MG63 (cell line): Measurements from ENCODE around the gene CCDC9. TPM values are rescaled to one million over a fixed set of nuclear protein-coding genes. Genes with fewer than 3 reads are reported as not detected.

Experiments used
- DNase-seq: peaks from one replicate; pipeline ENCODE4 v3.0.0-alpha.2; 2020
- H3K27me3 ChIP-seq: fragments of 250-450 bp; sonication (Bioruptor Pico); 2 replicates; pipeline ENCODE4 v1.5.1; 2020; ENCODE audit warnings: mild to moderate bottlenecking, moderate library complexity
- H3K36me3 ChIP-seq: fragments of 250-450 bp; sonication (Bioruptor Pico); 2 replicates; pipeline ENCODE4 v1.5.1; 2020; ENCODE audit warnings: mild to moderate bottlenecking, moderate library complexity
- H3K4me3 ChIP-seq: fragments of 250-450 bp; sonication (Bioruptor Pico); 2 replicates; pipeline ENCODE4 v1.5.1; 2020; ENCODE audit warnings: mild to moderate bottlenecking, moderate library complexity
- H3K9me3 ChIP-seq: fragments of 250-450 bp; sonication (Bioruptor Pico); 2 replicates; pipeline ENCODE4 v1.5.1; 2020; ENCODE audit warnings: mild to moderate bottlenecking, moderate library complexity
- total RNA-seq: library from RNA; depleted of rRNA; stranded (reverse); fragments of >200 nt; shearing (Covaris generic); gene quantifications from 2 replicates; pipeline ENCODE4 v1.2.3, GENCODE V29; 2014; ENCODE audit warnings: low replicate concordance; rRNA removed

CCDC9 gene
- total RNA-seq, result 17.5 and 22.9 TPM in 2 replicates

GRCh38 chr19:47255879-47256692 lies at the start of gene CCDC9:
Gene CCDC9, plus strand, starts transcription at chr19:47256525. Its CDS starts 1,876 bp downstream, at chr19:47258401.
- peak; percentile 98 for DNase-seq
- H3K9me3 ChIP-seq, result no peaks in the 10 kb centered on the region
- peak within 1 kb of the TSS; percentile 62 for H3K4me3 ChIP-seq
- no peaks in the 10 kb centered on the region for H3K27me3 ChIP-seq
- H3K36me3 ChIP-seq, result peaks cover 30% of the 10 kb centered on the region

- no peak for DNase-seq
- no peaks in the 10 kb centered on the region for H3K9me3 ChIP-seq
- peaks cover 77% of the 10 kb centered on the region for H3K36me3 ChIP-seq
- no peak overlapping the region for H3K4me3 ChIP-seq
- H3K27me3 ChIP-seq, result no peaks in the 10 kb centered on the region
Observed at GRCh38 chr19:47209319-47210179, 46.8 kb upstream of the CCDC9 start.

- no peak overlapping the region for H3K4me3 ChIP-seq
- H3K9me3 ChIP-seq, result no peaks in the 10 kb centered on the region
- peaks cover 71% of the 10 kb centered on the region for H3K36me3 ChIP-seq
- no peak for DNase-seq
- H3K27me3 ChIP-seq, result no peaks in the 10 kb centered on the region
Observed at GRCh38 chr19:47210180-47210490, 46.2 kb upstream of the CCDC9 start.

GRCh38 chr19:47210689-47211316 lies 45.5 kb upstream of the CCDC9 start:
- DNase-seq, result peak; percentile 53
- Histone ChIP-seq H3K36me3 (peaks cover 64% of the 10 kb centered on the region), H3K4me3 (no peak overlapping the region), H3K9me3 (no peaks in the 10 kb centered on the region), H3K27me3 (no peaks in the 10 kb centered on the region)

GRCh38 chr19:47215581-47215980 lies 40.7 kb upstream of the CCDC9 start:
- Histone ChIP-seq H3K9me3 (no peaks in the 10 kb centered on the region), H3K36me3 (peaks cover 26% of the 10 kb centered on the region), H3K4me3 (no peak overlapping the region), H3K27me3 (no peaks in the 10 kb centered on the region)
- no peak for DNase-seq

- no peak for DNase-seq
- Histone ChIP-seq H3K36me3 (peaks cover 48% of the 10 kb centered on the region), H3K4me3 (no peak overlapping the region), H3K27me3 (no peaks in the 10 kb centered on the region), H3K9me3 (no peaks in the 10 kb centered on the region)
Observed at GRCh38 chr19:47221080-47221841, 35.1 kb upstream of the CCDC9 start.

GRCh38 chr19:47221890-47222289 lies 34.4 kb upstream of the CCDC9 start:
- H3K27me3 ChIP-seq, result no peaks in the 10 kb centered on the region
- peaks cover 53% of the 10 kb centered on the region for H3K36me3 ChIP-seq
- no peak overlapping the region for H3K4me3 ChIP-seq
- no peaks in the 10 kb centered on the region for H3K9me3 ChIP-seq
- DNase-seq, result no peak

- peak; percentile 87 for DNase-seq
- Histone ChIP-seq H3K36me3 (peaks cover 45% of the 10 kb centered on the region), H3K4me3 (peak overlapping the region; percentile 93), H3K9me3 (no peaks in the 10 kb centered on the region), H3K27me3 (no peaks in the 10 kb centered on the region)
Observed at GRCh38 chr19:47225746-47226425, 30.4 kb upstream of the CCDC9 start.

- H3K27me3 ChIP-seq, result no peaks in the 10 kb centered on the region
- H3K4me3 ChIP-seq, result peak overlapping the region; percentile 93
- DNase-seq, result peak; percentile 96
- no peaks in the 10 kb centered on the region for H3K9me3 ChIP-seq
- peaks cover 37% of the 10 kb centered on the region for H3K36me3 ChIP-seq
Observed at GRCh38 chr19:47226426-47227351, 29.6 kb upstream of the CCDC9 start.

- Histone ChIP-seq H3K9me3 (no peaks in the 10 kb centered on the region), H3K27me3 (no peaks in the 10 kb centered on the region), H3K36me3 (peaks cover 28% of the 10 kb centered on the region), H3K4me3 (peak overlapping the region; percentile 93)
- DNase-seq, result peak; percentile 99
Observed at GRCh38 chr19:47227352-47228167, 28.8 kb upstream of the CCDC9 start.

GRCh38 chr19:47228168-47228936 lies 28.0 kb upstream of the CCDC9 start:
- peaks cover 26% of the 10 kb centered on the region for H3K36me3 ChIP-seq
- peak overlapping the region; percentile 93 for H3K4me3 ChIP-seq
- no peaks in the 10 kb centered on the region for H3K27me3 ChIP-seq
- no peaks in the 10 kb centered on the region for H3K9me3 ChIP-seq
- DNase-seq, result peak; percentile 71

GRCh38 chr19:47228937-47229675 lies 27.2 kb upstream of the CCDC9 start:
- Histone ChIP-seq H3K27me3 (no peaks in the 10 kb centered on the region), H3K36me3 (peaks cover 19% of the 10 kb centered on the region), H3K9me3 (no peaks in the 10 kb centered on the region), H3K4me3 (peak overlapping the region; percentile 93)
- DNase-seq, result peak; percentile 26

- Histone ChIP-seq H3K27me3 (no peaks in the 10 kb centered on the region), H3K9me3 (no peaks in the 10 kb centered on the region), H3K4me3 (peak overlapping the region; percentile 93), H3K36me3 (peaks cover 15% of the 10 kb centered on the region)
- DNase-seq, result no peak
Observed at GRCh38 chr19:47229676-47230053, 26.7 kb upstream of the CCDC9 start.
